Measurements from ENCODE around the gene VENTX. TPM values are rescaled to one million over a fixed set of nuclear protein-coding genes. Genes with fewer than 3 reads are reported as not detected.

Gene VENTX
- total RNA-seq, 2 experiments from 2014 or later = not detected

DNA sequence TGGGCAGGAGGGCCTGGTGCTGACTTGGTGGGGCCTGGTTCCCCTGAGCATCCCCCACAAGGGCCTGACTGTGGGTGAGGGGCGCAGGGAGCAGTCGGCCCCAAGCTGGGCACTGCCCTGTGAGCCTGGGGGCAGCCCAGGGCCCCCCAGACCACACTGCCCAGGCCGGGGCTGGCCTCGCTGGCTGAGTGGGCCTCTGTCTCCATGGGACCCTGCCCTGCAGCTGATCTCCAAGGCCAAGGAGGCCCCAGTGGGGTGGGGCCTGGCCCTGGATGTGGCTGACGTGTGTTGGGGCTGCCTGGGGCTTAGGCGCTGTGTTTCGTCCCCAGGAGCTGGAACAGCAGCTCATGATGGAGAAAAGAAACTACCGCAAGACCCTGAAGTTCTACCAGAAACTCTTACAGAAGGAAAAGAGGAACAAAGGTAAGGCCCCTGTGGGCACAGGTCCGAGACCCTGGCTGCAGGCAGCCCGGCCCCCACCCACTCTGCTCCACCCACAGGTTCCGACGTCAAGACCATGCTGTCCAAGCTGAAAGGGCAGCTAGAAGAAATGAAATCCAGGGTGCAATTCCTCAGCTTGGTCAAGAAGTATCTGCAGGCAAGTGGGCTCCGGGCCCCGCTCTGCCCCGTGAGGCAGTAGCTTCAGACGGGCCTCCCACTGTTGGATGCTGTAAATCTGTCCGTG lies 31.2 kb upstream of the VENTX start:
- ChIA-PET POLR2A (no interaction called here), CTCF (no interaction called here)
- Mint-ChIP-seq H3K27ac (no peak overlapping the region), H3K36me3 (ENCODE audit: low read depth) (no peaks in the 10 kb centered on the region), H3K27me3 (no peaks in the 10 kb centered on the region), H3K4me3 (no peak overlapping the region), H3K4me1 (peaks cover 4% of the 10 kb centered on the region), H3K9me3 (no peaks in the 10 kb centered on the region)
- DNase-seq = no peak

DNA sequence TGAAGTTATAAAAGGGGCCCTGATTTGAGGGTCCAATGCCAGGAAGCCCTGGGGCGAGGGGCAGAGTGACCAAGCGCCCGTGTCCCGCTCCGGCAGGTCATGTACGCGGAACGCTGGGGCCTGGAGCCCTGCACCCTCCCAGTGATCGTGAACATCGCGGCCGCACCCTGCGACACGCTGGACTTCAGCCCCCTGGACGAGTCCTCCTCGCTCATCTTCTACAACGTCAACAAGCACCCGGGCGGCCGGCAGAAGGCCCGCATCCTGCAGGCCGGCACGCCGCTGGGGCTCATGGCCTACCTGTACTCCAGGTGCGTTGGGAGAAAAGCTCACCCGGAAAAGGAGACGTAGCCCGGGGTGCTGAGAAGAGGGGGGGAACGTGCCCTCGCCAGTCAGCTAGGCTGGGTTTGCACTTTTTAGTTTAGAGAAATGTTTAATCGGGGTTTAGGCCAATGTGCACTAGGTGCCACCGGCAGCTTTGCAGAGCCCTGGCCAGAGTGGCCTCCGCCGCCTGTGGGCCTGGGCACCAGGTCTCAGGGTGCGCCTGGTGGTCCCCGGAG lies 30.5 kb upstream of the VENTX start:
- CTCF ChIA-PET = no interaction called here
- no peaks in the 10 kb centered on the region for H3K27me3 Mint-ChIP-seq
- H3K9me3 Mint-ChIP-seq = no peaks in the 10 kb centered on the region
- H3K27ac Mint-ChIP-seq = no peak overlapping the region
- DNase-seq = no peak
- POLR2A ChIA-PET = no interaction called here
- no peak overlapping the region for H3K4me3 Mint-ChIP-seq
- peaks cover 4% of the 10 kb centered on the region for H3K4me1 Mint-ChIP-seq
- H3K36me3 Mint-ChIP-seq (ENCODE audit: low read depth) = no peaks in the 10 kb centered on the region

DNA sequence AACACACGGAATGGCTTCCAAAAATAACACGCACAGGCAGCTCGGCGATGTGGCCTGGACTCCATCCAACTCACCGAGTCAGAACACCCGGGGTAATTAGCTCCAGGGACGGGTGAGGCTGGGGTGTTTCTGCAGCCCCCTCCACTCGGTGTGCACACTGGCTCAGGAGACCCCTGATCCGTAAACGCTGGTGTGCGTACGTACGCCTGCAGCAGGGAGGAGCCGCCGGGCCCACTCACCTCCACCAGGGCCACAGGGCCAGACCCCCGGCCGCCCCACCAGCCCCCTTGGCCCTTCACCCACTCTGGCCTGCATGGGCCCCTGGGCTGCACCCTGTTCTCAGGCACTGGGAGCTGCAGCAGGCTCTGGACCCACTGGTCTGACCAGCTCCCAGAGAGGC lies 30.0 kb upstream of the VENTX start:
- Mint-ChIP-seq H3K4me1 (peaks cover 4% of the 10 kb centered on the region), H3K27me3 (no peaks in the 10 kb centered on the region), H3K27ac (no peak overlapping the region), H3K36me3 (ENCODE audit: low read depth) (no peaks in the 10 kb centered on the region), H3K4me3 (no peak overlapping the region), H3K9me3 (no peaks in the 10 kb centered on the region)
- no peak for DNase-seq
- ChIA-PET POLR2A (no interaction called here), CTCF (no interaction called here)

DNA sequence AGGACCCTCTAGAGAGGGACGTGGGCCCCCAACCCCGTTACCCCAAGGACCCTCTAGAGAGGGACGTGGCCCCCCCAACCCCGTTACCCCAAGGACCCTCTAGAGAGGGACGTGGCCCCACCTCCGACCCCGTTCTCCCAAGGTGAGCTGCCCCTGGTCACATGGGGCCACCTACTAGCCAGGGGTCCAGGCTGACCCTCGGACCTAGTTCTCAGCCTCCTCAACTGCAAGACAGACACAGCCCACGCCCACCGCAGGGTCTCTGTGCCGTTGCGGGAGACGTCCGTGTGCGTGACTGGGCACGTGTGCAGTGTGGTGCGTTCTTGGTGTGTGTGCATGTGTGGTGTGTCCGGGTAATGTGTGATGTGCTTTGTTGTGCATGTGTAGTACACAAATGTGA lies 29.2 kb upstream of the VENTX start:
- DNase-seq = no peak
- ChIA-PET POLR2A (no interaction called here), CTCF (no interaction called here)
- H3K4me3 Mint-ChIP-seq = no peak overlapping the region
- peaks cover 4% of the 10 kb centered on the region for H3K4me1 Mint-ChIP-seq
- no peaks in the 10 kb centered on the region for H3K27me3 Mint-ChIP-seq
- no peaks in the 10 kb centered on the region for H3K36me3 Mint-ChIP-seq (ENCODE audit: low read depth)
- no peaks in the 10 kb centered on the region for H3K9me3 Mint-ChIP-seq
- no peak overlapping the region for H3K27ac Mint-ChIP-seq

DNA sequence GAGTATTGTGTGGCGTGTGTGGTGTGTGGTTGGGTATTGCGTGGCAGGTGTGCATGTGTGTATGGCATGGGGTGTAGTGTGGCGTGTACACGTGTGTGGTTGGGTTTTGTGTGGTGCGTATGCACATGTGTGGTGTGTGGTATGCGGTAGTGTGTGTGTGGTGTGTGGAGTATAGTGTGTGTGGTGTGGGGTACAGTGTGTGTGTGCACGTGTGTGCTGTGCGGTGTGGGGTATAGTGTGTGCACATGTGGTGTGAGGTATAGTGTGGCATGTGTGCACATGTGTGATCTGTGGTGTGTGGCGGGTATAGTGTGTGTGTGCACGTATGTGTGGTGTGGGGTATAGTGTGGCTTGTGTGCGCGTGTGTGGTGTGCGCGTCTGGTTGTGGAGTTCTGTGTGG lies 28.5 kb upstream of the VENTX start:
- H3K27ac Mint-ChIP-seq = no peak overlapping the region
- CTCF ChIA-PET = no interaction called here
- H3K36me3 Mint-ChIP-seq (ENCODE audit: low read depth) = no peaks in the 10 kb centered on the region
- POLR2A ChIA-PET = no interaction called here
- no peaks in the 10 kb centered on the region for H3K9me3 Mint-ChIP-seq
- no peak overlapping the region for H3K4me3 Mint-ChIP-seq
- no peaks in the 10 kb centered on the region for H3K27me3 Mint-ChIP-seq
- DNase-seq = no peak
- peaks cover 4% of the 10 kb centered on the region for H3K4me1 Mint-ChIP-seq

DNA sequence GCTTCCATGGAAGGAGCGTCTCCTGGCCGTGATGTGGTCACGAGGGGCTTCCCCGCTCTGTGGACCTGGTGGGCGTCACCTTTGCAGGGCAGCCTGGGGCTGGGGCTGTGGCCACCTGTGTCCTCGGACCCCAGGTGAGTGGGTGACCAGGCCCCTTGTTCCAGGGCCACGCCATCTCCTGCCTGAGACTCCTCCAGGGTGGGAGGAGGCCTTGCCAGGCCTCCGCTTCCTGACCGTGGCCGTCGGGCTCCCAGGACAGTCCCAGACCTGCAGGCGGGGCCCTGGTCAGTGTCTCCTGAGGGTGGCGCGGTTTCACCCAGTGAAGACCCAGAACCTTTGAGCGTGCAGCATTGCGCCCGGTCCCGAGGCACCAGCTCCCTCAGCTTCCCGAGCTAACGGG lies 28.0 kb upstream of the VENTX start:
- CTCF ChIA-PET = no interaction called here
- H3K36me3 Mint-ChIP-seq (ENCODE audit: low read depth) = no peaks in the 10 kb centered on the region
- H3K27ac Mint-ChIP-seq = no peak overlapping the region
- no peak overlapping the region for H3K4me3 Mint-ChIP-seq
- H3K4me1 Mint-ChIP-seq = peaks cover 4% of the 10 kb centered on the region
- no peaks in the 10 kb centered on the region for H3K9me3 Mint-ChIP-seq
- POLR2A ChIA-PET = no interaction called here
- no peaks in the 10 kb centered on the region for H3K27me3 Mint-ChIP-seq
- no peak for DNase-seq

DNA sequence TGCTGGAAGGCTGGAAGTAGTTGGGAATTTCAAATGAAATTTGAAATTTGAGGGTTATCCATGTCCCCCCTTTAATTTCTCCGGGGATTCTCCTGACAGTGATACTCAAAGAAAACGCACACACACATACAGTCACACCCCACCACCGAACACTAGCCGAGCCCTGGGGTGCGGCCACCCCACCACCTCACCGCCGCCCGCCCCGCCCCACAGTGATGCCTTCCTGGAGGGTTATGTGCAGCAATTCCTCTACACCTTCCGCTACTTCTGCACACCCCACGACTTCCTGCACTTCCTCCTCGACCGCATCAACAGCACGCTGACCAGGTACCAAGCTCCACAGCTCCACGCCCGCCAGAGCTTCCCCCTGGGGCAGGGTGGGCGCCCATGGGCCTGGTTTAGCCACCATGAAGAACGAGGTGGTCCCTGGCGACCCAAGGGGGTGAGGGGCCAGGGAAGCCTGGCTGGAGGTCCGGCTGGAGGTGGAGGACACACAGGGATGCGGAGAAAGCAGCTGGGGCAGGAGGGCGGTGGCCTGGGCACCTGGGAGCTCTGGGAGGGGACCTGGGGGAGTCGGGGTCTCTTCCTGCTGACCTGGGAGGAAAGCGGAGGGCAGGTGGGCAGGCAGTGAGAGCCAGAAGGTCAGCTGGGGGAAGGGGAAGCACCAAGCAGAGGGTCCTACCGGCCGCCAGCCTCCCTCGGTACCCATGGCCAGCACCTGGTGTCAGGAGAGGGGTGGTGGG lies 27.1 kb upstream of the VENTX start:
- Mint-ChIP-seq H3K4me3 (no peak overlapping the region), H3K27ac (no peak overlapping the region), H3K9me3 (no peaks in the 10 kb centered on the region), H3K4me1 (peaks cover 4% of the 10 kb centered on the region), H3K36me3 (ENCODE audit: low read depth) (no peaks in the 10 kb centered on the region), H3K27me3 (no peaks in the 10 kb centered on the region)
- peak; percentile 14 for DNase-seq
- CTCF ChIA-PET = interaction anchor here (1.3 kb wide), 1 partner anchor 14 kb away, joined by 3 read pairs; no protein-coding TSS in a partner anchor
- POLR2A ChIA-PET = no interaction called here

DNA sequence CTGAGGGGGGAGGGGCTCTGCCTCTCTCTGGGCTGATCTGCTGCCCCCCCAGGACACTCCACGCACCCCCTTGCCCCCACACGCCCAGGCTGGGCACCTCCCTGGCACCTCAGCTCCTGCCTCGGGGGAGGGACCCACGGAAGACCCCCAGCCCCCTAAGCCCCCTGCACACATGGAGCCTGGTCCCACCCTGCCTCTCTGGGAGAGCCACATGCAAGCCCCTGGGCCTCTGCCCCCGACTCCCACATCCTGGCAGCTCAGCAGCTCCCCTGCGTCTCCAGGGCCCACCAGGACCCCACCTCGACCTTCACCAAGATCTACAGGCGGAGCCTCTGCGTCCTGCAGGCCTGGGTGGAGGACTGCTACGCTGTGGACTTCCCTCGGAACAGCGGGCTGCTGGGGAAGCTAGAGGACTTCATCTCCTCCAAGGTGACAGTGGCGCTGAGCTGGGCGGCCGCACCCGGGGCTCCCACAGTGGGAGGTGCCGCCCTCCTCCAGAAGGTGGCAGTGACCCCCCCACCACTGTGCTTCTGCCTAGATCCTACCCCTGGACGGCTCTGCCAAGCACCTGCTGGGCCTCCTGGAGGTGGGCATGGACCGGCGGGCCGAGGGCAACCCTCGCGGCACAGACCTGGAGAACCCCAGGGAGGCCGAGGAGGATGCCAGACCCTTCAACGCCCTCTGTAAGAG lies 26.4 kb upstream of the VENTX start:
- ChIA-PET POLR2A (no interaction called here), CTCF (interaction anchor here (1.3 kb wide), 1 partner anchor 13 kb away, joined by 3 read pairs; no protein-coding TSS in a partner anchor)
- no peaks in the 10 kb centered on the region for H3K9me3 Mint-ChIP-seq
- H3K36me3 Mint-ChIP-seq (ENCODE audit: low read depth) = no peaks in the 10 kb centered on the region
- DNase-seq = no peak
- no peaks in the 10 kb centered on the region for H3K27me3 Mint-ChIP-seq
- no peak overlapping the region for H3K27ac Mint-ChIP-seq
- H3K4me3 Mint-ChIP-seq = no peak overlapping the region
- H3K4me1 Mint-ChIP-seq = peaks cover 4% of the 10 kb centered on the region

DNA sequence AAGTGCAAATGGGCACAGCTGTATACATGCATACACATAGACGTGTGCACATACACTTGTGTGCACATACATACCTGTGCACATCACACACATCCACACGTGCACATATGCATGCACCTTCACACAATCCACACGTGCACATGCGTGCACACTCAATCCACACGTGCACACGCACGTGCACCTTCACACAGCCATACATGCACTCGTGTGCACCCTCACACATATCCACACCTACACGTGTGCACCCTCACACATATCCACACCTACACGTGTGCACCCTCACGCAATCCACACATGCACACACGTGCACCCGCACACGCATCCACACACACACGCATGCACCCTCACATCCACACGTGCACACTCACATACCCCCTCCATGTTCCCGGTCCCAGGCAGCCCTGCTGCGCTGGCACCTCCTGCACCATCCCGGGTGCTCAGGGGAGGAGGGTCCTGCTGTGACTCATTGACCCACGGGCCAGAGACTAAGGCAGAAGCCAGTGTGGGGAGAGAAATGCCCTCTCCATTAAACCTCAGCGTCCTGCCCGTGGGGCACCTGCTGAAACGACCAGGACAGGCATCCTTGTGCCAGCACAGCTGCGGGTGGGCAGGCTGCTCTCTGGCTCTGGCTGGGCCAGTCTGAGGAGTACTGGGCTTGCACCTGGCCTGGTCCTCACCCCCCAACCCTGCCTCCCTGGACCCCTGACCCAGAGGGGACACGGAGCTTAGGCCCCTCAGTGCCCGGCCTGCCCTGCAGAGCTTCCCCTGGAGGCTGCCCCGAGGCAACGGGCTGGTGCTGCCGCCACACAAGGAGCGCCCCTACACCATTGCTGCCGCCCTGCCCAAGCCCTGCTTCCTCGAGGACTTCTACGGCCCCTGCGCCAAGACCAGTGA lies 25.4 kb upstream of the VENTX start:
- peaks cover 4% of the 10 kb centered on the region for H3K4me1 Mint-ChIP-seq
- ChIA-PET CTCF (no interaction called here), POLR2A (no interaction called here)
- no peak overlapping the region for H3K4me3 Mint-ChIP-seq
- H3K36me3 Mint-ChIP-seq (ENCODE audit: low read depth) = no peaks in the 10 kb centered on the region
- H3K9me3 Mint-ChIP-seq = no peaks in the 10 kb centered on the region
- DNase-seq = no peak
- peak overlapping the region; percentile 22 for H3K27ac Mint-ChIP-seq
- H3K27me3 Mint-ChIP-seq = no peaks in the 10 kb centered on the region

DNA sequence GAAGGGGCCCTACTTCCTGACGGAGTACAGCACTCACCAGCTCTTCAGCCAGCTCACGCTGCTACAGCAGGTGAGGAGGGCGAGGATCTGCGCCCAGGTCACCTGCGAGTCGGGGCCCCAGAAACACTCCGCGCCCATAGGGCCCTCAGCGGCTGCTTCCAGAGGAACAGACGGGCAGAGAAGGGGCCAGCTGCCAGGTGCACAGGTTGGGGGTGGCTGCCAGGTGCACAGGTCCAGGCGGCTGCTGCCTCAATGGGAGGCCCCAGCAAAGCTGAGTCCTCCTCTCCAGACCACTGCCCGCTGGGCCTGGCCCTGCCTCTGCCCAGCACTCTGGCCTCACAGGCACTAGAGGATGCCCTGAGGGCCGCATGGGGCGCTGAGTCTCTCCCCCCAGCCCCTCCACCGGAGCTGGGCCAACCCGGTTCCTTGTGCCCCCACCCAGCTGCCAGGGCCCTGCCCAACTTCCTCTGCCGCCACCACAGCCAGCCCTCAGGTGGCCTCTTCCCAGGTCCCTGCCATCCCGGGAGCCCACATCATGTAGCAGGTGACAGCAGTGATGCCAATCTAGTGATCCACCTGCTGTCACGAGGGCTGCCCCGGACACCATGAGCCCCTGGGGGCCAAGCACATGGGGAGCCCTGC lies 24.7 kb upstream of the VENTX start:
- ChIA-PET POLR2A (no interaction called here), CTCF (no interaction called here)
- H3K4me3 Mint-ChIP-seq = no peak overlapping the region
- no peaks in the 10 kb centered on the region for H3K9me3 Mint-ChIP-seq
- H3K36me3 Mint-ChIP-seq (ENCODE audit: low read depth) = no peaks in the 10 kb centered on the region
- no peak for DNase-seq
- H3K4me1 Mint-ChIP-seq = peaks cover 4% of the 10 kb centered on the region
- no peaks in the 10 kb centered on the region for H3K27me3 Mint-ChIP-seq
- no peak overlapping the region for H3K27ac Mint-ChIP-seq

DNA sequence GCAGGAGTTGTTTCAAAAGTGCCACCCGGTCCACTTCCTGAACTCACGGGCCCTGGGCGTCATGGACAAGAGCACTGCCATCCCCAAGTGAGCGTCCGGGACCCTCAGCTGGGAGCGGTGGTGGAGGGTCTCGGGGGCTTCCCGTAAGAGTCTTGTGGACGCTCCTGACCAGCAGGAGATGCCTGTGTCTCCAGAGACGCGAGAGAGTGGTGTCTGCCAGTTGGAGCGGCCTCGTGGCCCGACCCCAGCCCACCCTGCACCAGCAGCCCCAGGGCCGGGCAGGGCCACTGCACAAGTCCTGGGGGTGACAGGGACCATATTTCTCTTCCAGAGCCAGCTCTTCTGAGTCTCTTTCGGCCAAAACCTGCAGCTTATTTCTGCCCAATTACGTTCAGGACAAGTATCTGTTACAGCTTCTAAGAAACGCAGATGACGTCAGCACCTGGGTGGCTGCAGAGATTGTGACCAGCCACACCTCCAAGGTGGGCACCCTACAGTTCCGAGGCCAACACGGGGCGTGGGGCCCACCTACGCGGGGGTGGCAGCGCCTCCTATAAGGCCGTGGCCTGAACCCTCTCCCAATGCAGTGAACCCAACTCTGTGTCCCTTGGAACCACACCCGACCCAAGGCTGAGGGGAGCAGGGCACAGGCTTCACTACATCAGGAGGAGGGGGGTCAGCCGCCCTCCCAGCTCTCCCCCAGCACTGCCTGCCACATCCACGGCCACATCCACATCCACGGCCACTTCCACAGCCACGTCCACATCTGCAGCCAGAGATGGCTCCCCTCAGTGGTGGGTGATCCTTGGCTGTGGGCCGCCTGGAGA lies 23.8 kb upstream of the VENTX start:
- H3K4me3 Mint-ChIP-seq = no peak overlapping the region
- ChIA-PET POLR2A (no interaction called here), CTCF (no interaction called here)
- no peak overlapping the region for H3K27ac Mint-ChIP-seq
- peaks cover 4% of the 10 kb centered on the region for H3K4me1 Mint-ChIP-seq
- no peak for DNase-seq
- H3K9me3 Mint-ChIP-seq = no peaks in the 10 kb centered on the region
- H3K27me3 Mint-ChIP-seq = no peaks in the 10 kb centered on the region
- no peaks in the 10 kb centered on the region for H3K36me3 Mint-ChIP-seq (ENCODE audit: low read depth)
